CD8-positive, alpha-beta memory T cell (primary cell): ENCODE data around the gene KASH5. TPM values are rescaled to one million over a fixed set of nuclear protein-coding genes. Genes with fewer than 3 reads are reported as not detected.

Experiments used
- CTCF ChIA-PET: fragments of 350-600 bp; sonication (Branson Sonifier 250); formaldehyde crosslinking; loops from one replicate; lab custom pipeline; 2021; ENCODE audit warnings: antibody characterized with exemption; lab: Charles Lee
- POLR2A ChIA-PET: fragments of 350-600 bp; sonication (Branson Sonifier 250); formaldehyde crosslinking; loops from one replicate; lab custom pipeline; 2021; ENCODE audit warnings: antibody characterized with exemption; lab: Charles Lee
- DNase-seq, 5 donors: peaks; one replicate each; pipeline versions ENCODE4 v3.0.0 to v3.0.0-alpha.2; 2020 to 2022; ENCODE audit warnings: mixed read lengths in 1 of 5
- H3K27ac ChIP-seq: one replicate; pipeline ENCODE4 v1.7.0; 2013; ENCODE audit warnings: low read depth, mild to moderate bottlenecking, low read length, moderate library complexity
- H3K27me3 ChIP-seq: 2 replicates; pipeline ENCODE4 v1.7.0; 2013; ENCODE audit warnings: low read length, mild to moderate bottlenecking; ENCODE audit not compliant: insufficient read depth, poor library complexity, severe bottlenecking
- H3K36me3 ChIP-seq: 2 replicates; pipeline ENCODE4 v1.7.0; 2013; ENCODE audit warnings: mild to moderate bottlenecking, low read length, moderate library complexity; ENCODE audit not compliant: insufficient read depth
- H3K4me1 ChIP-seq: 2 replicates; pipeline ENCODE4 v1.7.0; 2013; ENCODE audit warnings: mild to moderate bottlenecking, low read length, moderate library complexity; ENCODE audit not compliant: insufficient read depth
- H3K4me3 ChIP-seq: 2 replicates; pipeline ENCODE4 v1.7.0; 2013; ENCODE audit warnings: mild to moderate bottlenecking, low read length
- H3K9me3 ChIP-seq: 2 replicates; pipeline ENCODE4 v1.7.0; 2013; ENCODE audit warnings: mild to moderate bottlenecking, low read length
- H3K27ac Mint-ChIP-seq, 8 donors: one replicate each; pipeline ENCODE4 v1.8.0; 2020 to 2021; ENCODE audit warnings: mixed read lengths in 8 of 8, mild to moderate bottlenecking in 6 of 8, inconsistent platforms in 3 of 8, moderate library complexity in 3 of 8
- H3K27me3 Mint-ChIP-seq, 2 donors: one replicate each; pipeline ENCODE4 v1.8.0; 2020 to 2021; ENCODE audit warnings: mixed read lengths in 2 of 2, mild to moderate bottlenecking in 1 of 2, moderate library complexity in 1 of 2
- H3K36me3 Mint-ChIP-seq, 3 donors: one replicate each; pipeline ENCODE4 v1.8.0; 2020 to 2021; ENCODE audit warnings: mixed read lengths in 3 of 3, inconsistent platforms in 1 of 3, mild to moderate bottlenecking in 1 of 3
- H3K4me1 Mint-ChIP-seq, 3 donors: one replicate each; pipeline ENCODE4 v1.8.0; 2020 to 2021; ENCODE audit warnings: mixed read lengths in 3 of 3, inconsistent platforms in 1 of 3, mild to moderate bottlenecking in 1 of 3
- H3K4me3 Mint-ChIP-seq, 7 donors: one replicate each; pipeline ENCODE4 v1.8.0; 2020 to 2021; ENCODE audit warnings: mixed read lengths in 7 of 7, mild to moderate bottlenecking in 6 of 7, moderate library complexity in 4 of 7, inconsistent platforms in 2 of 7
- H3K9me3 Mint-ChIP-seq, 5 donors: one replicate each; pipeline ENCODE4 v1.8.0; 2020 to 2022; ENCODE audit warnings: mixed read lengths in 5 of 5, mild to moderate bottlenecking in 3 of 5, moderate library complexity in 2 of 5, inconsistent platforms in 1 of 5
- polyA plus RNA-seq: library from polyadenylated mRNA; unstranded; fragments of 300-500 nt; fragmentation: Illumina TruSeq; gene quantifications from one replicate; pipeline ENCODE4 v1.2.3, GENCODE V29; 2021
- total RNA-seq, 2 experiments: library from RNA; stranded (reverse); gene quantifications; one replicate each; pipeline ENCODE4 v1.2.3, GENCODE V29; 2021

Gene KASH5
- total and polyA plus RNA-seq, 3 experiments from 2014 or later: 0.31 TPM; not detected in 2

GRCh38 chr19:49440439-49441209 lies 52.6 kb downstream of the KASH5 start:
- CTCF ChIA-PET: interaction anchor here (4.8 kb wide), 1 partner anchor 48 kb away, joined by 28 read pairs; no protein-coding TSS in a partner anchor
- Histone ChIP-seq H3K27ac (no peak overlapping the region), H3K9me3 (no peaks in the 10 kb centered on the region), H3K27me3 (peaks cover 56% of the 10 kb centered on the region), H3K36me3 (no peaks in the 10 kb centered on the region), H3K4me1 (peaks cover 19% of the 10 kb centered on the region), H3K4me3 (no peak overlapping the region)
- Mint-ChIP-seq H3K9me3 (no peaks in the 10 kb centered on the region), H3K36me3 (peaks cover 0 to 2% (median 1%) of the 10 kb centered on the region in 3 donors), H3K27ac (peak overlapping the region in 4 of 8 donors; percentile 30 to 89 (median 51)), H3K4me3 (peak overlapping the region; percentile 8 to 80 (median 61)), H3K4me1 (peaks cover 31 to 52% (median 41%) of the 10 kb centered on the region in 3 donors), H3K27me3 (peaks cover 64 to 68% of the 10 kb centered on the region in 2 donors)
- DNase-seq: no peak
- POLR2A ChIA-PET: no interaction called here

- H3K27ac ChIP-seq: no peak within 1 kb of the TSS
- POLR2A ChIA-PET: interaction anchor here (0.7 kb wide), 1 partner anchor 10 kb away, joined by 3 read pairs; the partner anchor contains the start of gene PIH1D1
- peak within 1 kb of the TSS; percentile 77 to 92 (median 84) for H3K4me3 Mint-ChIP-seq
- CTCF ChIA-PET: interaction anchor here (0.5 to 4.8 kb wide), 8 partner anchors 10 to 215 kb away, joined by 3 to 28 read pairs (median 4); partner anchors contain the start of genes ALDH16A1, GFY and PIH1D1
- H3K36me3 Mint-ChIP-seq: peaks cover 0 to 8% (median 1%) of the 10 kb centered on the region in 3 donors
- no peaks in the 10 kb centered on the region for H3K36me3 ChIP-seq
- H3K9me3 Mint-ChIP-seq: no peaks in the 10 kb centered on the region
- DNase-seq: peak in 2 of 5 donors; percentile 43 to 45
- H3K27me3 Mint-ChIP-seq: peaks cover 56 to 60% of the 10 kb centered on the region in 2 donors
- peaks cover 55% of the 10 kb centered on the region for H3K27me3 ChIP-seq
- peaks cover 30 to 47% (median 36%) of the 10 kb centered on the region in 3 donors for H3K4me1 Mint-ChIP-seq
- peak within 1 kb of the TSS in 7 of 8 donors; percentile 18 to 89 (median 67) for H3K27ac Mint-ChIP-seq
- H3K9me3 ChIP-seq: no peaks in the 10 kb centered on the region
- peaks cover 19% of the 10 kb centered on the region for H3K4me1 ChIP-seq
- no peak within 1 kb of the TSS for H3K4me3 ChIP-seq
These were observed 53.3 kb downstream of the KASH5 start, which contains the start of gene SLC17A7 for GRCh38 chr19:49441210-49441959. TSS of gene SLC17A7 (minus strand) at chr19:49441527. CDS start at chr19:49441379, 148 bp downstream.

- H3K9me3 Mint-ChIP-seq: no peaks in the 10 kb centered on the region
- Histone ChIP-seq H3K36me3 (no peaks in the 10 kb centered on the region), H3K27ac (no peak overlapping the region), H3K4me3 (no peak overlapping the region), H3K27me3 (peaks cover 50% of the 10 kb centered on the region), H3K4me1 (peaks cover 19% of the 10 kb centered on the region), H3K9me3 (no peaks in the 10 kb centered on the region)
- no peak for DNase-seq
- CTCF ChIA-PET: interaction anchor here (0.5 to 4.8 kb wide), 8 partner anchors 10 to 215 kb away, joined by 3 to 28 read pairs (median 4); partner anchors contain the start of genes ALDH16A1, GFY and PIH1D1
- peaks cover 29 to 48% (median 35%) of the 10 kb centered on the region in 3 donors for H3K4me1 Mint-ChIP-seq
- POLR2A ChIA-PET: interaction anchor here (0.7 kb wide), 1 partner anchor 10 kb away, joined by 3 read pairs; the partner anchor contains the start of gene PIH1D1
- peaks cover 0 to 14% (median 4%) of the 10 kb centered on the region in 3 donors for H3K36me3 Mint-ChIP-seq
- H3K27ac Mint-ChIP-seq: peak overlapping the region in 5 of 8 donors; percentile 15 to 84 (median 67)
- peak overlapping the region; percentile 77 to 92 (median 84) for H3K4me3 Mint-ChIP-seq
- H3K27me3 Mint-ChIP-seq: peaks cover 52 to 54% of the 10 kb centered on the region in 2 donors
These were observed 53.9 kb downstream of the KASH5 start for GRCh38 chr19:49441960-49442350.

GRCh38 chr19:49442354-49442753 lies 54.3 kb downstream of the KASH5 start:
- Histone ChIP-seq H3K27me3 (peaks cover 46% of the 10 kb centered on the region), H3K9me3 (no peaks in the 10 kb centered on the region), H3K4me1 (peaks cover 19% of the 10 kb centered on the region), H3K4me3 (no peak overlapping the region), H3K27ac (no peak overlapping the region), H3K36me3 (no peaks in the 10 kb centered on the region)
- ChIA-PET POLR2A (no interaction called here), CTCF (interaction anchor here (0.8 to 4.8 kb wide), 8 partner anchors 10 to 216 kb away, joined by 3 to 28 read pairs (median 4); partner anchors contain the start of genes ALDH16A1, FLT3LG and GFY)
- Mint-ChIP-seq H3K9me3 (no peaks in the 10 kb centered on the region), H3K4me3 (peak overlapping the region; percentile 77 to 92 (median 84)), H3K27ac (peak overlapping the region in 5 of 8 donors; percentile 18 to 84 (median 58)), H3K4me1 (peaks cover 29 to 47% (median 35%) of the 10 kb centered on the region in 3 donors), H3K36me3 (peaks cover 0 to 17% (median 4%) of the 10 kb centered on the region in 3 donors), H3K27me3 (peaks cover 49 to 50% of the 10 kb centered on the region in 2 donors)
- DNase-seq: no peak

- DNase-seq: peak in 3 of 5 donors; percentile 33 to 67 (median 51)
- Mint-ChIP-seq H3K36me3 (peaks cover 0 to 22% (median 4%) of the 10 kb centered on the region in 3 donors), H3K4me1 (peaks cover 29 to 45% (median 35%) of the 10 kb centered on the region in 3 donors), H3K27me3 (peaks cover 44 to 45% of the 10 kb centered on the region in 2 donors), H3K27ac (peak overlapping the region in 5 of 8 donors; percentile 67 to 88 (median 84)), H3K9me3 (no peaks in the 10 kb centered on the region), H3K4me3 (peak overlapping the region; percentile 77 to 92 (median 84))
- H3K4me3 ChIP-seq: peak overlapping the region; percentile 69
- no peaks in the 10 kb centered on the region for H3K9me3 ChIP-seq
- peaks cover 41% of the 10 kb centered on the region for H3K27me3 ChIP-seq
- H3K36me3 ChIP-seq: no peaks in the 10 kb centered on the region
- H3K27ac ChIP-seq: peak overlapping the region; percentile 51
- peaks cover 20% of the 10 kb centered on the region for H3K4me1 ChIP-seq
- CTCF ChIA-PET: interaction anchor here (0.6 to 4.8 kb wide), 6 partner anchors 10 to 53 kb away, joined by 3 to 28 read pairs (median 4); partner anchors contain the start of genes ALDH16A1 and FLT3LG
- POLR2A ChIA-PET: no interaction called here
These were observed 54.8 kb downstream of the KASH5 start for GRCh38 chr19:49442771-49443365.

- Mint-ChIP-seq H3K4me1 (peaks cover 32 to 50% (median 37%) of the 10 kb centered on the region in 3 donors), H3K4me3 (peak overlapping the region; percentile 77 to 92 (median 84)), H3K27ac (peak overlapping the region; percentile 66 to 93 (median 86)), H3K9me3 (no peaks in the 10 kb centered on the region), H3K36me3 (peaks cover 5 to 28% (median 7%) of the 10 kb centered on the region in 3 donors), H3K27me3 (peaks cover 37 to 39% of the 10 kb centered on the region in 2 donors)
- Histone ChIP-seq H3K27ac (peak overlapping the region; percentile 51), H3K9me3 (no peaks in the 10 kb centered on the region), H3K27me3 (peaks cover 34% of the 10 kb centered on the region), H3K4me1 (peaks cover 26% of the 10 kb centered on the region), H3K36me3 (peaks cover 5% of the 10 kb centered on the region), H3K4me3 (peak overlapping the region; percentile 69)
- ChIA-PET CTCF (interaction anchor here (0.6 to 4.8 kb wide), 7 partner anchors 9 to 54 kb away, joined by 3 to 28 read pairs (median 5); partner anchors contain the start of genes ALDH16A1 and FLT3LG), POLR2A (no interaction called here)
- DNase-seq: peak; percentile 88 to 96 (median 93)
These were observed 55.5 kb downstream of the KASH5 start for GRCh38 chr19:49443366-49444099.
